Measurements from ENCODE around the gene GRM4.

- no peak for TF ChIP-seq GATA3 (IDR thresholded peaks at IDR 0.05; ENCODE audit: low read depth, low read length)
- no peak for TF ChIP-seq GATA2 (IDR thresholded peaks at IDR 0.05; ENCODE audit: low read depth, low read length)
These were observed 46.0 kb downstream of the GRM4 start for GRCh38 chr6:34099878-34100277.
